Naive thymus-derived CD4-positive, alpha-beta T cell (primary cell): ENCODE results near the gene KRTCAP2. TPM values are rescaled to one million over a fixed set of nuclear protein-coding genes. Genes with fewer than 3 reads are reported as not detected.
"Not testable (repeated sequence)": the region's sequence is repeated elsewhere in the genome, so short reads cannot be mapped to it uniquely, and the experiment has no call there.

Source experiments
- ATAC-seq: fragments of 150-1000 bp; cut with Tn5 transposase; 2 replicates; pipeline ENCODE4 v1.10.0; 2021; ENCODE audit warnings: mild to moderate bottlenecking, moderate library complexity
- CTCF ChIA-PET: fragments of 350-600 bp; sonication (Branson Sonifier 250); formaldehyde crosslinking; loops from one replicate; lab custom pipeline; 2021; ENCODE audit warnings: antibody characterized with exemption; lab: Charles Lee
- POLR2A ChIA-PET: fragments of 350-600 bp; sonication (Branson Sonifier 250); formaldehyde crosslinking; loops from one replicate; lab custom pipeline; 2021; ENCODE audit warnings: antibody characterized with exemption, inconsistent platforms; lab: Charles Lee
- DNase-seq, 9 donors: peaks; one replicate each; pipeline versions ENCODE4 v3.0.0 to v3.0.0-alpha.2; 2020 to 2022; ENCODE audit warnings: mixed read lengths in 1 of 9
- H3K27ac ChIP-seq: one replicate; pipeline ENCODE4 v1.7.0; 2013; ENCODE audit warnings: mild to moderate bottlenecking, low read depth, low read length, moderate library complexity
- H3K27me3 ChIP-seq, 2 donors: one replicate each; pipeline ENCODE4 v1.7.0; 2013; ENCODE audit warnings: low read length in 2 of 2, mild to moderate bottlenecking in 2 of 2, moderate library complexity in 2 of 2; ENCODE audit not compliant: control insufficient read depth in 2 of 2, insufficient read depth in 2 of 2
- H3K36me3 ChIP-seq, 3 experiments: 1 replicate in 2 of 3; 2 replicates in 1 of 3; pipeline ENCODE4 v1.7.0; 2013; ENCODE audit warnings: low read length in 3 of 3, mild to moderate bottlenecking in 3 of 3, moderate library complexity in 1 of 3; ENCODE audit not compliant: insufficient read depth in 3 of 3, control insufficient read depth in 2 of 3
- H3K4me1 ChIP-seq, 2 donors: one replicate each; pipeline ENCODE4 v1.7.0; 2013; ENCODE audit warnings: low read length in 2 of 2, mild to moderate bottlenecking in 2 of 2, moderate library complexity in 1 of 2; ENCODE audit not compliant: control insufficient read depth in 2 of 2, insufficient read depth in 2 of 2
- H3K4me3 ChIP-seq: 2 replicates; pipeline ENCODE4 v1.7.0; 2013; ENCODE audit warnings: mild to moderate bottlenecking, low read length
- H3K9me3 ChIP-seq, 3 experiments: 1 replicate in 2 of 3; 2 replicates in 1 of 3; pipeline ENCODE4 v1.7.0; 2013; ENCODE audit warnings: low read length in 3 of 3; ENCODE audit not compliant: control insufficient read depth in 2 of 3
- H3K27ac Mint-ChIP-seq, 9 donors: one replicate each; pipeline ENCODE4 v1.8.0; 2020 to 2022; ENCODE audit warnings: mixed read lengths in 9 of 9, mild to moderate bottlenecking in 8 of 9, moderate library complexity in 5 of 9, inconsistent platforms in 2 of 9
- H3K27me3 Mint-ChIP-seq, 5 donors: one replicate each; pipeline ENCODE4 v1.8.0; 2021 to 2022; ENCODE audit warnings: mixed read lengths in 5 of 5, mild to moderate bottlenecking in 1 of 5
- H3K36me3 Mint-ChIP-seq, 5 donors: one replicate each; pipeline ENCODE4 v1.8.0; 2020 to 2022; ENCODE audit warnings: mixed read lengths in 5 of 5, mild to moderate bottlenecking in 3 of 5, inconsistent platforms in 1 of 5
- H3K4me1 Mint-ChIP-seq, 7 donors: one replicate each; pipeline ENCODE4 v1.8.0; 2020 to 2022; ENCODE audit warnings: mixed read lengths in 7 of 7, mild to moderate bottlenecking in 3 of 7, inconsistent platforms in 1 of 7
- H3K4me3 Mint-ChIP-seq, 10 donors: one replicate each; pipeline ENCODE4 v1.8.0; 2020 to 2022; ENCODE audit warnings: mild to moderate bottlenecking in 10 of 10, mixed read lengths in 10 of 10, moderate library complexity in 6 of 10, inconsistent platforms in 2 of 10
- H3K9me3 Mint-ChIP-seq, 11 donors: one replicate each; pipeline ENCODE4 v1.8.0; 2020 to 2022; ENCODE audit warnings: mixed read lengths in 11 of 11, mild to moderate bottlenecking in 4 of 11, inconsistent platforms in 1 of 11, moderate library complexity in 1 of 11
- intact Hi-C, 2 donors: fragments of 100-400 bp; cut with micrococcal nuclease; formaldehyde crosslinking; loops; one replicate each; pipeline ENCODE4 v1.15.1; 2023
- polyA plus RNA-seq, 2 donors: library from polyadenylated mRNA; unstranded; fragments of 300-500 nt; fragmentation: Illumina TruSeq; gene quantifications; one replicate each; pipeline ENCODE4 v1.2.3, GENCODE V29; 2021
- total RNA-seq, 6 experiments: library from RNA in 5 of 6; stranded (reverse) in 5 of 6; gene quantifications; 1 replicate in 5 of 6; 2 replicates in 1 of 6; pipeline ENCODE4 v1.2.3 and lab custom pipeline; 2021 to 2026

Gene KRTCAP2
- total RNA-seq (100 to 1,000 TPM in 4 of 5 experiments, 10 to 100 TPM in 1; 97.4 to 236 (median 155) TPM), polyA plus RNA-seq (100 to 1,000 TPM; 450 to 469 TPM), total RNA-seq (lab: John Stamatoyannopoulos, UW) (3.1 reads per million, percentile 16 among the genes with 10 or more reads in this experiment)

DNA sequence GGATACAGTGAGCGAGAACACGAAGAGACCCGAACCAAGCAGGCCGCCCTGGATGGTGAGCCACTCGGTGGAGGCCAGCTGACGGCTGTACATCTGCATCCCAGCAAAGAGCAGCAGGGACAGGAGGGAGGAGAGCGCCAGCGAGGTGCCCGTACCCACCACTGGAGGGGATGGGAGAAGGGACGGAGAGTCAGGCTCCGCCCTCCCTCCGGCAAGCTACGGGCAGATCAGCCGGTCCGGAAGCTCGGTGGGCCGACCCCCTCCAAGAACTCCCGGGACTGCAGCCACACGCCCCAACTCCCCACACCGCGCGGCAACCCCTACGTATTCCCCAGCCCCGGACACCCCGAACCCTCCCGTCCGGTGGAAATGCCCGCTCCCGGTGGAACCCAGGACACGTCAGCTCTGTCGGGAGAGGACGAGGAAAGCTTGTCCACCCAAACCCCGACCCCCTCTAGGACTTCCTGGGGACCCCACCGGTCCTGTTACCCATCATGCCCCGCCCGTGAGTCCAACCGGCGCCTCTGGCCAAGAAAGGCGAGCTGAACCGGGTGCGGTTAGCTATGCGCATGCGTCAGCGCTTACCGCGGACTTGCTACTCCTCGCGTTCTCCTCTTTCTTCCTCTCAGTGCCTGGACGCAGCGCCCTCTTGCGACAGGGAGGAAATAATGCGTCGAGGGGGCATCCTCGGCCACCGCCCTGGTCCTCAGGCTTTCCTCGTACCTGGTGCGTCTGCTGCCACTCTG lies at the start of gene KRTCAP2:
Gene KRTCAP2 (minus strand): TSS at position 573 of the 746 bp plus-strand sequence. CDS start 80 bp downstream, at position 493.
- peaks cover 32 to 60% (median 47%) of the 10 kb centered on the region in 7 donors for H3K4me1 Mint-ChIP-seq
- peak; percentile 89 to 93 (median 92) for DNase-seq
- ChIA-PET POLR2A (interaction anchor here (0.6 to 5.1 kb wide), 13 partner anchors 21 to 218 kb away, joined by 3 to 30 read pairs (median 4); partner anchors contain the start of genes EFNA1 and FLAD1), CTCF (interaction anchor here (0.5 to 4.5 kb wide), 22 partner anchors 8 to 217 kb away, joined by 3 to 45 read pairs (median 5); partner anchors contain the start of genes EFNA4, ENTREP3, MTX1 and PBXIP1)
- peaks cover 0 to 4% (median 0%) of the 10 kb centered on the region in 11 donors for H3K9me3 Mint-ChIP-seq
- H3K36me3 Mint-ChIP-seq, result peaks cover 6 to 27% (median 11%) of the 10 kb centered on the region in 5 donors
- ATAC-seq, result peak; percentile 91
- H3K4me1 ChIP-seq, result peaks cover 11 to 18% of the 10 kb centered on the region in 2 donors
- intact Hi-C loops, result loop anchor here (1.0 to 5.0 kb wide), 12 partner anchors 33 to 882 kb away; partner anchors contain the start of genes DPM3 (in 2 of the 2), UBE2Q1 (in 2 of the 2), CKS1B (in 1 of the 2) and EFNA4 (in 1 of the 2)
- peak within 1 kb of the TSS; percentile 88 for H3K27ac ChIP-seq
- H3K27ac Mint-ChIP-seq, result peak within 1 kb of the TSS; percentile 95 to 99 (median 98)
- peak within 1 kb of the TSS; percentile 94 to 100 (median 98) for H3K4me3 Mint-ChIP-seq
- H3K4me3 ChIP-seq, result peak within 1 kb of the TSS; percentile 90
- H3K27me3 ChIP-seq, result no peaks in the 10 kb centered on the region
- H3K27me3 Mint-ChIP-seq, result peaks cover 0 to 6% (median 0%) of the 10 kb centered on the region in 5 donors
- peaks cover 0 to 30% (median 0%) of the 10 kb centered on the region in 3 experiments for H3K36me3 ChIP-seq
- H3K9me3 ChIP-seq, result no peaks in the 10 kb centered on the region

GRCh38 chr1:155220211-155220965 lies 47.3 kb upstream of the KRTCAP2 start:
- H3K27ac ChIP-seq, H3K36me3 ChIP-seq, ATAC-seq, H3K36me3 Mint-ChIP-seq, H3K9me3 ChIP-seq, H3K27me3 ChIP-seq, H3K4me3 ChIP-seq, POLR2A ChIA-PET, intact Hi-C loops, H3K27me3 Mint-ChIP-seq, H3K4me1 ChIP-seq, DNase-seq, H3K9me3 Mint-ChIP-seq: not testable (repeated sequence)
- CTCF ChIA-PET, result interaction anchor here (1.9 kb wide), 1 partner anchor 13 kb away, joined by 4 read pairs; the partner anchor contains the start of gene THBS3
- Mint-ChIP-seq H3K4me3 (peak overlapping the region in 1 of 10 donors; percentile 51), H3K4me1 (peaks cover 7 to 30% (median 13%) of the 10 kb centered on the region in 7 donors), H3K27ac (peak overlapping the region in 2 of 9 donors; percentile 21 to 78)

DNA sequence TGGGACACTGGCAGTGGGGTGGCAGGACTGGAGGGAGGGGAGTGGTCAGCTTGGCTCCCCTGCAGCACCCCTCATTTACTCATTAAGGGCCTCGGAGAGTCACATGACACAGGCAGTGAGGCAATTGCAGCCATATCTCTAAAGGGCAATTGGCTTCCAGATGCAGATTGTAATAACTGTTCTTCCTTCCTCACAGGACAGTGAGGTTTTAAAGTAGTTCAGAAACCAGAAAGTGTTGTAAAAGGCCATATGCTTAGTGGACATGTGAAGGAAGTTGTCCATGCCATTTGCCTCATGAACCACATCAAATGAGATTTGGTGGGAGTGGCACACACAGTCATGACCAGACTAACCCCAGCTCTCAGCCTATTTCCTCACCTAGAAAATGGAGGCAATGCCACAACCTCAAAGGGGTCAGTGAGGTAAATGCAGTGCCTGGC lies 46.5 kb upstream of the KRTCAP2 start:
- no peak overlapping the region for H3K4me3 ChIP-seq
- Mint-ChIP-seq H3K27me3 (no peaks in the 10 kb centered on the region), H3K9me3 (peaks cover 0 to 5% (median 0%) of the 10 kb centered on the region in 11 donors), H3K36me3 (peaks cover 0 to 8% (median 0%) of the 10 kb centered on the region in 5 donors), H3K27ac (peak overlapping the region in 3 of 9 donors; percentile 5 to 78 (median 56)), H3K4me3 (peak overlapping the region in 1 of 10 donors; percentile 51), H3K4me1 (peaks cover 7 to 36% (median 14%) of the 10 kb centered on the region in 7 donors)
- no peaks in the 10 kb centered on the region for H3K27me3 ChIP-seq
- CTCF ChIA-PET, result interaction anchor here (0.6 to 1.9 kb wide), 3 partner anchors 12 to 207 kb away, joined by 3 to 4 read pairs (median 3); partner anchors contain the start of gene THBS3
- ATAC-seq (peak; percentile 85), DNase-seq (no peak)
- H3K9me3 ChIP-seq, result no peaks in the 10 kb centered on the region
- intact Hi-C loops, result loop anchor here in 1 of 2 donors (1.0 kb wide), 2 partner anchors 10 to 22 kb away; a partner anchor contains a TSS
- no peak overlapping the region for H3K27ac ChIP-seq
- no peaks in the 10 kb centered on the region for H3K4me1 ChIP-seq
- H3K36me3 ChIP-seq, result no peaks in the 10 kb centered on the region
- POLR2A ChIA-PET, result interaction anchor here (0.7 to 2.1 kb wide), 4 partner anchors 8 to 57 kb away, joined by 3 to 8 read pairs (median 3); partner anchors contain the start of gene MTX1

GRCh38 chr1:155218854-155219591 lies 45.9 kb upstream of the KRTCAP2 start:
- Histone ChIP-seq H3K4me1 (no peaks in the 10 kb centered on the region), H3K9me3 (no peaks in the 10 kb centered on the region), H3K27me3 (no peaks in the 10 kb centered on the region), H3K36me3 (no peaks in the 10 kb centered on the region), H3K27ac (no peak overlapping the region), H3K4me3 (no peak overlapping the region)
- Mint-ChIP-seq H3K27me3 (no peaks in the 10 kb centered on the region), H3K4me3 (peak overlapping the region in 2 of 10 donors; percentile 21 to 51), H3K27ac (peak overlapping the region in 6 of 9 donors; percentile 5 to 78 (median 42)), H3K9me3 (peaks cover 0 to 5% (median 0%) of the 10 kb centered on the region in 11 donors), H3K36me3 (peaks cover 0 to 8% (median 0%) of the 10 kb centered on the region in 5 donors), H3K4me1 (peaks cover 7 to 32% (median 14%) of the 10 kb centered on the region in 7 donors)
- POLR2A ChIA-PET, result interaction anchor here (0.6 to 2.1 kb wide), 6 partner anchors 8 to 58 kb away, joined by 3 to 8 read pairs (median 3); partner anchors contain the start of genes KRTCAP2, MTX1 and TRIM46
- intact Hi-C loops, result loop anchor here in 1 of 2 donors (1.0 kb wide), 2 partner anchors 10 to 22 kb away; a partner anchor contains a TSS
- DNase-seq, result peak in 1 of 9 donors; percentile 20
- CTCF ChIA-PET, result interaction anchor here (0.6 to 1.9 kb wide), 3 partner anchors 12 to 208 kb away, joined by 3 to 4 read pairs (median 3); partner anchors contain the start of gene THBS3
- no peak for ATAC-seq

GRCh38 chr1:155214702-155215101 lies 41.6 kb upstream of the KRTCAP2 start:
- Mint-ChIP-seq H3K27ac (peak overlapping the region in 3 of 9 donors; percentile 20 to 85 (median 29)), H3K4me3 (peak overlapping the region in 1 of 10 donors; percentile 48), H3K36me3 (peaks cover 0 to 11% (median 0%) of the 10 kb centered on the region in 5 donors), H3K4me1 (peaks cover 9 to 30% (median 13%) of the 10 kb centered on the region in 7 donors)
- POLR2A ChIA-PET, H3K27me3 Mint-ChIP-seq, H3K9me3 Mint-ChIP-seq, H3K9me3 ChIP-seq, CTCF ChIA-PET, H3K27me3 ChIP-seq, DNase-seq, H3K27ac ChIP-seq, H3K4me1 ChIP-seq, H3K4me3 ChIP-seq, intact Hi-C loops: not testable (repeated sequence)
- peak; percentile 33 for ATAC-seq
- H3K36me3 ChIP-seq, result peaks cover 0 to 12% (median 0%) of the 10 kb centered on the region in 3 experiments
